ENCODE measurements around the gene CNOT8. TPM values are rescaled to one million over a fixed set of nuclear protein-coding genes. Genes with fewer than 3 reads are reported as not detected.

Gene CNOT8
- total and polyA plus RNA-seq, 2 of the 4 experiments (the other 2 are of a cell fraction): 41.4 to 49.1 TPM

GRCh38 chr5:154829181-154829588 is 29.2 kb upstream of the CNOT8 start:
- WGBS, 2 experiments (ENCODE audit: extremely low coverage in 2 of 2, insufficient read length in 1 of 2): no CpG with 5 or more reads among the region's 2 CpGs
- peaks cover 7% of the 10 kb centered on the region; the same call in 1 of the 2 replicates for H4K20me1 ChIP-seq (ENCODE audit: insufficient read depth, low read length)
- no peak overlapping the region for H3K4me2 ChIP-seq (ENCODE audit: low read depth, low read length)
- H3K9me3 ChIP-seq (ENCODE audit: control insufficient read depth, insufficient read depth, low read length): no peaks in the 10 kb centered on the region
- no peak overlapping the region for H3K27ac ChIP-seq (ENCODE audit: insufficient read depth, low read length)
- no peak overlapping the region for H4K8ac ChIP-seq (ENCODE audit: low read depth in 2 of 2, low read length in 2 of 2)
- no peak for DNase-seq
- no peak overlapping the region for H3K23ac ChIP-seq (ENCODE audit: low read depth, low read length)
- no peak overlapping the region for H3K14ac ChIP-seq (replicated peaks; ENCODE audit: low read depth, low read length)
- H3K9me1 ChIP-seq (ENCODE audit: insufficient read depth, low read length): peaks cover 6% of the 10 kb centered on the region
- H2AFZ ChIP-seq (replicated peaks; ENCODE audit: low read length, poor library complexity): no peak overlapping the region
- no peak overlapping the region for H2BK15ac ChIP-seq (ENCODE audit: low read depth, low read length)
- peaks cover 32% of the 10 kb centered on the region; the same call in 1 of the 2 replicates for H3K36me3 ChIP-seq (ENCODE audit: control insufficient read depth, insufficient read depth, low read length)
- in situ Hi-C loops (cut with MboI; ENCODE audit: low sequenced_read_pairs) (no loop called here), dilution Hi-C loops (cut with HindIII; ENCODE audit: low sequenced_read_pairs, unreplicated experiment) (no loop called here), intact Hi-C loops (cut with micrococcal nuclease) (no loop called here)
- H2AK9ac ChIP-seq (replicated peaks; ENCODE audit: low read depth, low read length, poor library complexity): no peak overlapping the region
- no peak overlapping the region; the same call in 1 of the 2 replicates for H2AK5ac ChIP-seq (ENCODE audit: low read depth, low read length)
- no peak overlapping the region for H3K4ac ChIP-seq (ENCODE audit: low read depth, low read length)
- no peak overlapping the region for H2BK20ac ChIP-seq (ENCODE audit: low read depth, low read length)
- H3K56ac ChIP-seq (ENCODE audit: extremely low read depth, insufficient read depth, low read length): no peak overlapping the region
- ChIA-PET CTCF (no interaction called here), POLR2A (ENCODE audit: unreplicated experiment) (interaction anchor here (0.6 kb wide), 1 partner anchor 13 kb away, joined by 9 read pairs; no protein-coding TSS in a partner anchor)
- H3K27me3 ChIP-seq (ENCODE audit: control insufficient read depth, insufficient read depth, low read length): no peaks in the 10 kb centered on the region
- no peak overlapping the region for H3K4me3 ChIP-seq (ENCODE audit: insufficient read depth, low read depth, low read length)
- TF ChIP-seq, protein P1, sequence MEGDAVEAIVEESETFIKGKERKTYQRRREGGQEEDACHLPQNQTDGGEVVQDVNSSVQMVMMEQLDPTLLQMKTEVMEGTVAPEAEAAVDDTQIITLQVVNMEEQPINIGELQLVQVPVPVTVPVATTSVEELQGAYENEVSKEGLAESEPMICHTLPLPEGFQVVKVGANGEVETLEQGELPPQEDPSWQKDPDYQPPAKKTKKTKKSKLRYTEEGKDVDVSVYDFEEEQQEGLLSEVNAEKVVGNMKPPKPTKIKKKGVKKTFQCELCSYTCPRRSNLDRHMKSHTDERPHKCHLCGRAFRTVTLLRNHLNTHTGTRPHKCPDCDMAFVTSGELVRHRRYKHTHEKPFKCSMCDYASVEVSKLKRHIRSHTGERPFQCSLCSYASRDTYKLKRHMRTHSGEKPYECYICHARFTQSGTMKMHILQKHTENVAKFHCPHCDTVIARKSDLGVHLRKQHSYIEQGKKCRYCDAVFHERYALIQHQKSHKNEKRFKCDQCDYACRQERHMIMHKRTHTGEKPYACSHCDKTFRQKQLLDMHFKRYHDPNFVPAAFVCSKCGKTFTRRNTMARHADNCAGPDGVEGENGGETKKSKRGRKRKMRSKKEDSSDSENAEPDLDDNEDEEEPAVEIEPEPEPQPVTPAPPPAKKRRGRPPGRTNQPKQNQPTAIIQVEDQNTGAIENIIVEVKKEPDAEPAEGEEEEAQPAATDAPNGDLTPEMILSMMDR (conservative IDR thresholded peaks at IDR 0.05; ENCODE audit: low read depth, low read length): no peak
- TF ChIP-seq, protein P2, sequence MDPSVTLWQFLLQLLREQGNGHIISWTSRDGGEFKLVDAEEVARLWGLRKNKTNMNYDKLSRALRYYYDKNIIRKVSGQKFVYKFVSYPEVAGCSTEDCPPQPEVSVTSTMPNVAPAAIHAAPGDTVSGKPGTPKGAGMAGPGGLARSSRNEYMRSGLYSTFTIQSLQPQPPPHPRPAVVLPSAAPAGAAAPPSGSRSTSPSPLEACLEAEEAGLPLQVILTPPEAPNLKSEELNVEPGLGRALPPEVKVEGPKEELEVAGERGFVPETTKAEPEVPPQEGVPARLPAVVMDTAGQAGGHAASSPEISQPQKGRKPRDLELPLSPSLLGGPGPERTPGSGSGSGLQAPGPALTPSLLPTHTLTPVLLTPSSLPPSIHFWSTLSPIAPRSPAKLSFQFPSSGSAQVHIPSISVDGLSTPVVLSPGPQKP (IDR thresholded peaks at IDR 0.05; ENCODE audit: borderline replicate concordance, low read depth, low read length): no peak
- TF ChIP-seq FOS (IDR thresholded peaks at IDR 0.05; ENCODE audit: low read depth, low read length) (no peak), MAFK (IDR thresholded peaks at IDR 0.05; ENCODE audit: low read depth, low read length) (no peak), CHD1 (IDR thresholded peaks at IDR 0.05; ENCODE audit: low read depth, low read length) (no peak), RAD21 (IDR thresholded peaks at IDR 0.05; ENCODE audit: low read length) (no peak), BHLHE40 (IDR thresholded peaks at IDR 0.05; ENCODE audit: low read depth, low read length) (no peak), RCOR1 (IDR thresholded peaks at IDR 0.05; ENCODE audit: insufficient replicate concordance, low read length) (no peak), RFX5 (IDR thresholded peaks at IDR 0.05; ENCODE audit: low read depth, low read length) (no peak), NFE2L2 (IDR thresholded peaks at IDR 0.05; ENCODE audit: low read depth, low read length) (no peak), USF2 (IDR thresholded peaks at IDR 0.05; ENCODE audit: low read depth, low read length) (no peak), CEBPB (IDR thresholded peaks at IDR 0.05; ENCODE audit: low read depth, low read length) (no peak), SMC3 (IDR thresholded peaks at IDR 0.05; ENCODE audit: low read depth, low read length) (no peak), POLR2A (IDR thresholded peaks at IDR 0.05; ENCODE audit: low read depth, low read length) (no peak), MXI1 (IDR thresholded peaks at IDR 0.05; ENCODE audit: borderline replicate concordance, low read depth, low read length) (no peak), MAZ (IDR thresholded peaks at IDR 0.05; ENCODE audit: borderline replicate concordance, low read depth, low read length) (no peak)
- no peak overlapping the region for H3K18ac ChIP-seq (ENCODE audit: low read depth, low read length)
- H4K91ac ChIP-seq (ENCODE audit: insufficient read depth, low read depth, low read length): no peak overlapping the region
- H2BK5ac ChIP-seq (ENCODE audit: low read depth, low read length, poor library complexity, severe bottlenecking): no peak overlapping the region
- no peak overlapping the region for H2BK120ac ChIP-seq (ENCODE audit: low read depth, low read length)
- H4K5ac ChIP-seq (ENCODE audit: low read depth, low read length): no peak overlapping the region
- BruUV-seq (replicated peaks): no TSS peak
- H3K9ac ChIP-seq (ENCODE audit: low read depth, low read length): no peak overlapping the region
- no peaks in the 10 kb centered on the region; a peak in 1 of 4 replicates for H3K79me1 ChIP-seq (ENCODE audit: low read depth in 1 of 2, low read length in 2 of 2)
- ATAC-seq (ENCODE audit: low read depth): no peak
- no peaks in the 10 kb centered on the region for H3K4me1 ChIP-seq (ENCODE audit: control insufficient read depth, insufficient read depth, low read length)

Measured in IMR-90 (cell line).